ENCODE results near the gene LLPH.

- TF ChIP-seq GATA2 (IDR thresholded peaks at IDR 0.05; ENCODE audit: low read depth, low read length) (no peak), GATA3 (IDR thresholded peaks at IDR 0.05; ENCODE audit: low read depth, low read length) (no peak)
These were observed 37.8 kb downstream of the LLPH start for GRCh38 chr12:66092559-66093269.

Measured in SH-SY5Y (cell line).